Measurements from ENCODE around the gene EID2B. TPM values are rescaled to one million over a fixed set of nuclear protein-coding genes. Genes with fewer than 3 reads are reported as not detected.

Gene EID2B
- total RNA-seq, 1 donor: 5.1 TPM

DNA sequence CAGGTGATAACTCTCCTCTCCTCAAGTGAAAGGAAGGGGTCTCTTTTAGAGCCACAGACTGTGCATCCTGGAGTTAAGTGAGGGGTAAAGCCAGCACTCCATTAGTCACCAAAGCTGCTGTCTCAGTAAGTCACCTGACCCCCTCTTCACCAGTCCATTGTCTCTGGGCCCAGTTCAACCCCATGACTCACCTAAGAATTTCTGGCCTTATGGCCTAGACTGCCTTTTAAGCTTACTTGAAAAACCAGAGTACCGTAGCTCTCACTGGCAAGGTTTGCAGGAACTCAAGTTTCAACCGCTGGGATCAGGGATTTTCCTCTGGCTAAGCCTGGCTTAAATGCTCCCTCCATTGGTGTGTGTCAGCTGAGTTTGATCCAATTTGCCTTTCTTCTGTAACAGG is 30.8 kb upstream of the EID2B start:
- Histone ChIP-seq H3K27ac (ENCODE audit: low read depth, low read length) (no peak overlapping the region), H4K20me1 (ENCODE audit: insufficient read depth, low read length) (no peaks in the 10 kb centered on the region), H3K36me3 (ENCODE audit: insufficient read depth, low read length) (no peaks in the 10 kb centered on the region), H3K27me3 (ENCODE audit: insufficient read depth, low read length) (peaks cover 3% of the 10 kb centered on the region), H3K4me2 (ENCODE audit: insufficient read depth, low read length) (no peak overlapping the region), H3K9me3 (ENCODE audit: low read depth, low read length) (no peaks in the 10 kb centered on the region), H3K79me2 (ENCODE audit: insufficient read depth, low read length) (no peaks in the 10 kb centered on the region), H3K4me1 (ENCODE audit: insufficient read depth, low read length) (no peaks in the 10 kb centered on the region), H2AFZ (ENCODE audit: low read length) (no peak overlapping the region), H3K4me3 (ENCODE audit: insufficient read depth, low read length) (no peak overlapping the region)
- TF ChIP-seq, protein P1, sequence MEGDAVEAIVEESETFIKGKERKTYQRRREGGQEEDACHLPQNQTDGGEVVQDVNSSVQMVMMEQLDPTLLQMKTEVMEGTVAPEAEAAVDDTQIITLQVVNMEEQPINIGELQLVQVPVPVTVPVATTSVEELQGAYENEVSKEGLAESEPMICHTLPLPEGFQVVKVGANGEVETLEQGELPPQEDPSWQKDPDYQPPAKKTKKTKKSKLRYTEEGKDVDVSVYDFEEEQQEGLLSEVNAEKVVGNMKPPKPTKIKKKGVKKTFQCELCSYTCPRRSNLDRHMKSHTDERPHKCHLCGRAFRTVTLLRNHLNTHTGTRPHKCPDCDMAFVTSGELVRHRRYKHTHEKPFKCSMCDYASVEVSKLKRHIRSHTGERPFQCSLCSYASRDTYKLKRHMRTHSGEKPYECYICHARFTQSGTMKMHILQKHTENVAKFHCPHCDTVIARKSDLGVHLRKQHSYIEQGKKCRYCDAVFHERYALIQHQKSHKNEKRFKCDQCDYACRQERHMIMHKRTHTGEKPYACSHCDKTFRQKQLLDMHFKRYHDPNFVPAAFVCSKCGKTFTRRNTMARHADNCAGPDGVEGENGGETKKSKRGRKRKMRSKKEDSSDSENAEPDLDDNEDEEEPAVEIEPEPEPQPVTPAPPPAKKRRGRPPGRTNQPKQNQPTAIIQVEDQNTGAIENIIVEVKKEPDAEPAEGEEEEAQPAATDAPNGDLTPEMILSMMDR (IDR thresholded peaks at IDR 0.05; ENCODE audit: extremely low read depth, low read depth, low read length): no peak
- no peak for DNase-seq (ENCODE audit: insufficient read length, low spot score, missing footprints)

DNA sequence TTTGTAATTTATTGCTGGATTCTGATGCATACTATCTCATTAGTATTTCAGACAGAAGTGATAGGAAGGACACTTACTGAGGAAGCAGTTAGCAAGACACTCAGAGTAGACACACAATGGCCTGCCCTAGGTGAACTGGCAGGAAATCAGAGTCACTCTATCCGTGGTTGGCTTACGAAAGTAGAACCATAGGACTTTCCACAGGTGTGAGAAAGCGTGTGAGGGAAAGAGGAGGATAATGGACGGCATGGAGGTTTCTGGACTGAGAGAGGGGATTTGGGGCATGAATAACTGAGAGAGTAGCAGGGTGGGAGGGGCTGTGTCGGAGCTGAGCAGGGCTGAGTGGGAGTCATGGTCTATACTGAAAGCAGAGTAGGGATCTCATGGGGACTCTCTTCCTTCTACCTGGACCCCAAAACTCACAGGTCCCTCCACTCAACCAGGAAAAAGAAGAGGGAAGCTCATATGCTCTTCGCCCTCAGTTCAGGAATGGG is 26.0 kb upstream of the EID2B start:
- Histone ChIP-seq H3K4me1 (ENCODE audit: insufficient read depth, low read length) (no peaks in the 10 kb centered on the region), H3K9me3 (ENCODE audit: low read depth, low read length) (no peaks in the 10 kb centered on the region), H3K4me3 (ENCODE audit: insufficient read depth, low read length) (no peak overlapping the region), H3K36me3 (ENCODE audit: insufficient read depth, low read length) (no peaks in the 10 kb centered on the region), H3K4me2 (ENCODE audit: insufficient read depth, low read length) (no peak overlapping the region), H3K79me2 (ENCODE audit: insufficient read depth, low read length) (no peaks in the 10 kb centered on the region), H4K20me1 (ENCODE audit: insufficient read depth, low read length) (no peaks in the 10 kb centered on the region), H3K27me3 (ENCODE audit: insufficient read depth, low read length) (peaks cover 3% of the 10 kb centered on the region), H2AFZ (ENCODE audit: low read length) (no peak overlapping the region), H3K27ac (ENCODE audit: low read depth, low read length) (no peak overlapping the region)
- TF ChIP-seq, protein P1 (IDR thresholded peaks at IDR 0.05; ENCODE audit: extremely low read depth, low read depth, low read length): no peak
- no peak for DNase-seq (ENCODE audit: insufficient read length, low spot score, missing footprints)

DNA sequence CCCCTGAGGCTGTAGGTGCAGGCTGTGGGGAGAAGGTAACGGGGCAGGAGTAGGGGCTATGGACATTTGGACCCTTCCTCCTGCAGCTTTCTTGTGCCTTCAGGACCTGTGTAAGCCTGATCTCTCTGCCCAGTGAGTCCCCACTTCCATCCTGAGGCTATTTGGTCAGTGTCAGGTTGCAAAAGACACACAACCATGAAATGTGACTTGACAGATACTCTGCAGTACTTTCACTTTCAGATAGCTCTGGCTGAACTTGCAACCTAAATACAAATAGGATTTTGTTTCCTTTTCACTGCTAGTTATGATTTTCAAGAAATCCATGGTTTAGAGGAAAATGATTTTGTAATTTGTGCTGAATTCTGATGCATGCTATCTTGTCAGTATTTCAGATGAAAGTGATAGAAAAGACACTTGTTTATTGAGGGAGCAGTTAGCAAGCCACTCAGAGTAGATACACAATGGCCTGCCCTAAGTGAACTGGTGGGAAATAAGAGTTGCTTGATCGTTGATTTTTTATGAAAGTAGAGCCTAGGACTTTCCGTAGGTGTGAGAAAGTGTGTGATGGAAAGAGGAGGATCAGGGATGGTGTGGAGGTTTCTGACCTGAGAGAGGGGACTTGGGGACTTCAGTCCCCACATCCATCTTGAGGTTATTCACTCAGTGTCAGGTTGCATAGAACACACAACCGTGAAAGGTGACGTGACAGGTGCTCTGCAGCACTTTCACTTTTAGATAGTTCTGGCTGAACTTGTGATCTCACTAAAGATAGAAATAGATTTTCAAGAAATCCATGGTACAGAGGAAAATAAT is 25.4 kb upstream of the EID2B start:
- Histone ChIP-seq H3K4me3 (ENCODE audit: insufficient read depth, low read length) (no peak overlapping the region), H2AFZ (ENCODE audit: low read length) (peak overlapping the region; percentile 22), H3K27ac (ENCODE audit: low read depth, low read length) (no peak overlapping the region), H3K36me3 (ENCODE audit: insufficient read depth, low read length) (no peaks in the 10 kb centered on the region), H3K4me1 (ENCODE audit: insufficient read depth, low read length) (no peaks in the 10 kb centered on the region), H4K20me1 (ENCODE audit: insufficient read depth, low read length) (no peaks in the 10 kb centered on the region), H3K79me2 (ENCODE audit: insufficient read depth, low read length) (no peaks in the 10 kb centered on the region), H3K4me2 (ENCODE audit: insufficient read depth, low read length) (peak overlapping the region; percentile 39), H3K27me3 (ENCODE audit: insufficient read depth, low read length) (peaks cover 9% of the 10 kb centered on the region), H3K9me3 (ENCODE audit: low read depth, low read length) (no peaks in the 10 kb centered on the region)
- no peak for DNase-seq (ENCODE audit: insufficient read length, low spot score, missing footprints)
- TF ChIP-seq, protein P1 (IDR thresholded peaks at IDR 0.05; ENCODE audit: extremely low read depth, low read depth, low read length): no peak

DNA sequence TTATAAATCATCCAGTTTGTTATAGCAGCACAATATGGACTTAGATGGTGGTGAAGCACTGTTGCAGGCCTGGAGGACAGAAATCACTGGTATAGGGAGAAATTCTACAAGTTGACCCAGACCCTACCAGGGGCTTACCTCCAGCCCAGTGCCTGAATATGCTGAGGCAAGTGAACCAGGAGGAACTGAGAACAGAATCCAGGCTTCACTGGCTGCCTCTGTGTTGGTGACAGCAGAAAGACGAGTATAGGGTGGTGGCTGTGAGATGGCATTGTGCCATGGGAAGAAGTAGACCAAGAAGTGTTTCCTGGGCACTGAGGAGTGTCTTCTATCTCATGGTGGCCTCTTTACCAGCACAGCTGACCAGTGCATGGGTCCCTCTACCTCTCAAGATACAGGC is 23.2 kb upstream of the EID2B start:
- TF ChIP-seq, protein P1 (IDR thresholded peaks at IDR 0.05; ENCODE audit: extremely low read depth, low read depth, low read length): no peak
- Histone ChIP-seq H4K20me1 (ENCODE audit: insufficient read depth, low read length) (no peaks in the 10 kb centered on the region), H3K36me3 (ENCODE audit: insufficient read depth, low read length) (no peaks in the 10 kb centered on the region), H3K4me2 (ENCODE audit: insufficient read depth, low read length) (no peak overlapping the region), H3K27me3 (ENCODE audit: insufficient read depth, low read length) (peaks cover 6% of the 10 kb centered on the region), H3K4me3 (ENCODE audit: insufficient read depth, low read length) (no peak overlapping the region), H2AFZ (ENCODE audit: low read length) (no peak overlapping the region), H3K27ac (ENCODE audit: low read depth, low read length) (no peak overlapping the region), H3K79me2 (ENCODE audit: insufficient read depth, low read length) (no peaks in the 10 kb centered on the region), H3K9me3 (ENCODE audit: low read depth, low read length) (no peaks in the 10 kb centered on the region), H3K4me1 (ENCODE audit: insufficient read depth, low read length) (no peaks in the 10 kb centered on the region)
- DNase-seq (ENCODE audit: insufficient read length, low spot score, missing footprints): no peak

All from osteoblast (primary cell).